Superior temporal gyrus (tissue), 1 donor: ENCODE results near the gene TMCO4.
"Not testable (repeated sequence)": the region's sequence is repeated elsewhere in the genome, so short reads cannot be mapped to it uniquely, and the experiment has no call there.

Experiments
- DNase-seq: peaks from one replicate; pipeline ENCODE4 v3.0.0-alpha.2; 2016; ENCODE audit errors: extremely low spot score

The TMCO4 gene

GRCh38 chr1:19813643-19813960 is 13.9 kb upstream of the TMCO4 start:
- DNase-seq, result no peak

- no peak for DNase-seq
Measured at GRCh38 chr1:19812875-19813642, 13.3 kb upstream of the TMCO4 start.

- no peak for DNase-seq
Measured at GRCh38 chr1:19811206-19811851, 11.6 kb upstream of the TMCO4 start.

- no peak for DNase-seq
Measured at GRCh38 chr1:19809044-19809750, 9.5 kb upstream of the TMCO4 start.

- DNase-seq, result no peak
Measured at GRCh38 chr1:19808351-19808750, 8.6 kb upstream of the TMCO4 start.

- DNase-seq, result no peak
Measured at GRCh38 chr1:19804831-19805251, 5.1 kb upstream of the TMCO4 start.

GRCh38 chr1:19802269-19802668 is 2.6 kb upstream of the TMCO4 start:
- no peak for DNase-seq

- peak; percentile 12 for DNase-seq
Measured at GRCh38 chr1:19800076-19800804, 524 bp upstream of the TMCO4 start.

GRCh38 chr1:19798486-19799229 is 1.1 kb downstream of the TMCO4 start:
- DNase-seq, result no peak

GRCh38 chr1:19797827-19798226 is 1.9 kb downstream of the TMCO4 start:
- no peak for DNase-seq

- no peak for DNase-seq
Measured at GRCh38 chr1:19794583-19794982, 5.1 kb downstream of the TMCO4 start.

- no peak for DNase-seq
Measured at GRCh38 chr1:19793360-19794046, 6.2 kb downstream of the TMCO4 start.

- DNase-seq, result no peak
Measured at GRCh38 chr1:19792237-19793002, 7.3 kb downstream of the TMCO4 start.

GRCh38 chr1:19790061-19790975 is 9.4 kb downstream of the TMCO4 start:
- DNase-seq, result not testable (repeated sequence)

GRCh38 chr1:19786988-19787423 is 12.7 kb downstream of the TMCO4 start:
- no peak for DNase-seq

GRCh38 chr1:19785660-19786059 is 14.1 kb downstream of the TMCO4 start:
- DNase-seq, result no peak

- DNase-seq, result no peak
Measured at GRCh38 chr1:19780267-19780877, 19.3 kb downstream of the TMCO4 start.

- DNase-seq, result no peak
Measured at GRCh38 chr1:19776933-19777332, 22.8 kb downstream of the TMCO4 start.

- DNase-seq, result no peak
Measured at GRCh38 chr1:19776287-19776686, 23.4 kb downstream of the TMCO4 start.
